HCT116 (cell line): ENCODE measurements around the gene THAP9. TPM values are rescaled to one million over a fixed set of nuclear protein-coding genes. Genes with fewer than 3 reads are reported as not detected.

ENCODE experiments used
- ATAC-seq: fragments of 200-7000 bp; cut with Tn5 transposase; 2 replicates; pipeline ENCODE4 v1.9.1; 2020; ENCODE audit warnings: mild to moderate bottlenecking, moderate library complexity
- BruUV-seq: library from RNA; stranded (reverse); fragments of 400-500 nt; replicated peaks from 2 replicates; lab custom pipeline; 2021; lab: Mats Ljungman, UMichigan
- CTCF ChIA-PET: fragments of 300-600 bp; sonication (Branson Sonifier 250); formaldehyde crosslinking; loops from one replicate; lab custom pipeline; 2021; ENCODE audit warnings: antibody characterized with exemption; lab: Charles Lee
- POLR2A ChIA-PET: fragments of 300-600, 350-600 bp; sonication (Branson Sonifier 250); formaldehyde crosslinking; loops from one replicate; lab custom pipeline; 2021; ENCODE audit warnings: antibody characterized with exemption; lab: Charles Lee
- RAD21 ChIA-PET, 2 experiments: fragments of 300-600 bp; sonication (Branson Sonifier 250); formaldehyde crosslinking; loops; one replicate each; lab custom pipeline; 2023; ENCODE audit warnings: low total read pairs in 2 of 2; ENCODE audit not compliant: uncharacterized antibody in 2 of 2, unreplicated experiment in 2 of 2, low non-redundant PET in 1 of 2; lab: Charles Lee
- DNase-seq: peaks from one replicate; pipeline ENCODE4 v3.0.0-alpha.2; 2010; ENCODE audit warnings: low read depth, low spot score
- H2AFZ ChIP-seq: fragments of 200-600 bp; shearing (Covaris generic), sonication (generic); 2 replicates; pipeline ENCODE4 v1.6.1; 2017; ENCODE audit warnings: low read depth, mixed run types, mixed read lengths, antibody characterized with exemption, low read length; ENCODE audit not compliant: poor library complexity, severe bottlenecking
- H3K27ac ChIP-seq: 2 replicates; pipeline ENCODE4 v1.5.1; 2012; ENCODE audit warnings: low read depth, low read length
- H3K27me3 ChIP-seq: fragments of 200-600 bp; sonication (generic); 2 replicates; pipeline ENCODE4 v1.6.1; 2016; ENCODE audit warnings: mixed run types, low read length, mixed read lengths; ENCODE audit not compliant: insufficient read depth
- H3K36me3 ChIP-seq, 2 experiments: fragments of 200-500 bp in 1 of 2; fragments of 200-600 bp in 1 of 2; sonication (Bioruptor generic) in 1 of 2; sonication (generic) in 1 of 2; 2 replicates each; pipeline versions ENCODE4 v1.5.1 to v1.6.1; 2014 to 2016; ENCODE audit warnings: low read length in 2 of 2, inconsistent platforms in 1 of 2, mixed read lengths in 1 of 2, mixed run types in 1 of 2; ENCODE audit not compliant: insufficient read depth in 2 of 2, control insufficient read depth in 1 of 2
- H3K4me1 ChIP-seq, 2 experiments: fragments of 200-600 bp in 1 of 2; sonication (generic) in 1 of 2; 2 replicates each; pipeline versions ENCODE4 v1.5.1 to v1.6.1; 2012 to 2017; ENCODE audit warnings: low read length in 2 of 2, inconsistent platforms in 1 of 2, mild to moderate bottlenecking in 1 of 2, mixed read lengths in 1 of 2, mixed run types in 1 of 2, moderate library complexity in 1 of 2; ENCODE audit not compliant: insufficient read depth in 2 of 2, control insufficient read depth in 1 of 2
- H3K4me2 ChIP-seq: fragments of 200-600 bp; sonication (generic); 2 replicates; pipeline ENCODE4 v1.6.1; 2017; ENCODE audit warnings: mixed run types, low read length, mixed read lengths
- H3K4me3 ChIP-seq, 2 experiments: fragments of 200-600 bp in 1 of 2; sonication (generic) in 1 of 2; replicated peaks in 1 of 2; 2 replicates each; pipeline ENCODE4 v1.5.1; 2011 to 2016; ENCODE audit warnings: low read length in 2 of 2, control low read depth in 1 of 2, low read depth in 1 of 2, mild to moderate bottlenecking in 1 of 2, mixed read lengths in 1 of 2, mixed run types in 1 of 2
- H3K79me2 ChIP-seq: fragments of 200-600 bp; sonication (generic); 2 replicates; pipeline ENCODE4 v1.6.1; 2017; ENCODE audit warnings: mild to moderate bottlenecking, mixed run types, low read length, moderate library complexity, mixed read lengths; ENCODE audit not compliant: insufficient read depth
- H3K9ac ChIP-seq: fragments of 200-600 bp; sonication (generic); 2 replicates; pipeline ENCODE4 v1.6.1; 2016; ENCODE audit warnings: low read length, mixed read lengths
- H3K9me2 ChIP-seq: fragments of 200-600 bp; sonication (generic), shearing (Covaris generic); 2 replicates; pipeline ENCODE4 v1.6.1; 2017; ENCODE audit warnings: mixed run types, mild to moderate bottlenecking, moderate library complexity; ENCODE audit not compliant: insufficient read depth
- H3K9me3 ChIP-seq, 2 experiments: fragments of 200-500 bp in 1 of 2; fragments of 200-600 bp in 1 of 2; sonication (Bioruptor generic) in 1 of 2; sonication (generic) in 1 of 2; 2 replicates each; pipeline ENCODE4 v1.6.1; 2014 to 2017; ENCODE audit warnings: low read length in 2 of 2, mixed read lengths in 2 of 2, inconsistent platforms in 1 of 2, low read depth in 1 of 2, mild to moderate bottlenecking in 1 of 2, mixed run types in 1 of 2, moderate library complexity in 1 of 2; ENCODE audit not compliant: control insufficient read depth in 1 of 2, insufficient read depth in 1 of 2
- H4K20me1 ChIP-seq: fragments of 200-600 bp; sonication (generic), shearing (Covaris generic); 2 replicates; pipeline ENCODE4 v1.6.1; 2017; ENCODE audit warnings: mixed run types, mild to moderate bottlenecking, moderate library complexity; ENCODE audit not compliant: insufficient read depth
- ATF3 ChIP-seq: IDR thresholded peaks from 2 replicates; pipeline ENCODE4 v1.6.1; 2012
- CTCF ChIP-seq, 3 experiments: fragments of 200-600 bp in 1 of 3; sonication (generic) in 1 of 3; IDR thresholded peaks in 2 of 3; conservative IDR thresholded peaks in 1 of 3; 2 replicates each; pipeline ENCODE4 v1.5.1; 2012 to 2017; ENCODE audit warnings: low read depth in 2 of 3, low read length in 2 of 3, antibody characterized with exemption in 1 of 3, borderline replicate concordance in 1 of 3, control low read depth in 1 of 3, mild to moderate bottlenecking in 1 of 3, mixed read lengths in 1 of 3, mixed run types in 1 of 3, moderate library complexity in 1 of 3; ENCODE audit not compliant: insufficient read depth in 1 of 3
- EGR1 ChIP-seq: IDR thresholded peaks from 2 replicates; pipeline ENCODE4 v1.6.1; 2012; ENCODE audit warnings: low read depth
- ELF1 ChIP-seq: IDR thresholded peaks from 2 replicates; pipeline ENCODE4 v1.6.1; 2012; ENCODE audit warnings: low read depth, borderline replicate concordance
- JUND ChIP-seq: IDR thresholded peaks from 2 replicates; pipeline ENCODE4 v1.6.1; 2012
- MAX ChIP-seq: IDR thresholded peaks from 2 replicates; pipeline ENCODE4 v1.6.1; 2012
- POLR2A ChIP-seq: IDR thresholded peaks from 2 replicates; pipeline ENCODE4 v1.7.0; 2011; ENCODE audit warnings: borderline replicate concordance; ENCODE audit not compliant: insufficient read depth, insufficient read length; ENCODE audit errors: extremely low read depth
- POLR2AphosphoS5 ChIP-seq: IDR thresholded peaks from 2 replicates; pipeline ENCODE4 v1.6.1; 2011; ENCODE audit warnings: mild to moderate bottlenecking, low read depth, low read length, moderate library complexity
- RAD21 ChIP-seq: IDR thresholded peaks from 2 replicates; pipeline ENCODE4 v1.6.1; 2012; ENCODE audit warnings: low read depth, mild to moderate bottlenecking
- SRF ChIP-seq: IDR thresholded peaks from 2 replicates; pipeline ENCODE4 v1.6.1; 2012; ENCODE audit warnings: low read depth
- TCF7L2 ChIP-seq: IDR thresholded peaks from 2 replicates; pipeline ENCODE4 v1.7.0; 2011; ENCODE audit warnings: borderline replicate concordance, inconsistent platforms; ENCODE audit not compliant: insufficient read depth, insufficient read length; ENCODE audit errors: extremely low read depth
- ZBTB33 ChIP-seq: IDR thresholded peaks from 2 replicates; pipeline ENCODE4 v1.6.1; 2011; ENCODE audit warnings: mild to moderate bottlenecking, low read length, moderate library complexity; ENCODE audit not compliant: insufficient replicate concordance; ENCODE audit errors: extremely low read depth
- ZFX ChIP-seq: fragments of 450-650 bp; IDR thresholded peaks from 2 replicates; pipeline ENCODE4 v1.6.1; 2017
- ZNF274 ChIP-seq: fragments of 200-500 bp; sonication (Bioruptor generic); IDR thresholded peaks from 2 replicates; pipeline ENCODE4 v1.6.1; 2014; ENCODE audit warnings: mild to moderate bottlenecking, low read depth, low read length, inconsistent platforms
- intact Hi-C: fragments of 100-400 bp; cut with micrococcal nuclease; formaldehyde crosslinking; loops from 2 replicates; pipeline ENCODE4 v1.10.0; 2022
- total RNA-seq: library from RNA; stranded (reverse); gene quantifications from one replicate; pipeline ENCODE4 v1.2.1, GENCODE V29; 2021; ENCODE audit not compliant: unreplicated experiment

THAP9 gene
- total RNA-seq, 1 experiment from 2014 or later, result 6.4 TPM

GRCh38 chr4:82890901-82891706 lies 9.4 kb upstream of the THAP9 start, which contains the start of gene SEC31A (continued):
- TF ChIP-seq CTCF (IDR thresholded peaks at IDR 0.05 in 2 of 3, conservative IDR thresholded peaks at IDR 0.05 in 1 of 3; ENCODE audit: borderline replicate concordance in 1 of 3, insufficient read depth in 1 of 3, low read depth in 2 of 3, low read length in 2 of 3), result no peak
- no peak for TF ChIP-seq ATF3
- TF ChIP-seq POLR2AphosphoS5, result peak; percentile 87

- no peaks in the 10 kb centered on the region for H3K9me2 ChIP-seq
- peak; percentile 32 for ATAC-seq
- peak overlapping the region; percentile 84 for H3K27ac ChIP-seq
- H3K9me3 ChIP-seq, result no peaks in the 10 kb centered on the region
- no peak for DNase-seq
- peak overlapping the region; percentile 80 to 91 for H3K4me3 ChIP-seq
- ChIA-PET POLR2A (interaction anchor here (0.7 to 1.0 kb wide), 2 partner anchors 8 to 39 kb away, joined by 3 to 12 read pairs; partner anchors contain the start of gene THAP9), RAD21 (no interaction called here), CTCF (no interaction called here)
- no peak overlapping the region for H2AFZ ChIP-seq
- intact Hi-C loops, result no loop called here
- peaks cover 28 to 29% of the 10 kb centered on the region in 2 experiments for H3K36me3 ChIP-seq
- H3K9ac ChIP-seq, result peak overlapping the region; percentile 91
- peaks cover 83% of the 10 kb centered on the region for H3K79me2 ChIP-seq
- peaks cover 3 to 30% of the 10 kb centered on the region in 2 experiments; a peak in 3 of 4 replicates for H3K4me1 ChIP-seq
- peaks cover 6% of the 10 kb centered on the region; the same call in 1 of the 2 replicates for H4K20me1 ChIP-seq
- H3K4me2 ChIP-seq, result peak overlapping the region; percentile 82
- BruUV-seq, result no TSS peak
- H3K27me3 ChIP-seq, result no peaks in the 10 kb centered on the region
- TF ChIP-seq TCF7L2, result no peak
- TF ChIP-seq SRF, result no peak
- TF ChIP-seq RAD21, result no peak
- no peak for TF ChIP-seq JUND
- TF ChIP-seq ELF1, result no peak
- no peak for TF ChIP-seq ZNF274
- TF ChIP-seq ZBTB33, result no peak
- TF ChIP-seq POLR2A, result no peak
- no peak for TF ChIP-seq MAX
- no peak for TF ChIP-seq EGR1
- no peak for TF ChIP-seq ATF3
- no peak for TF ChIP-seq POLR2AphosphoS5
- TF ChIP-seq ZFX, result no peak
Measured at GRCh38 chr4:82891707-82892466, 8.6 kb upstream of the THAP9 start.
